PC-9 (cell line): Measurements from ENCODE around the gene FOLR2.

Source experiments
- EZH2 ChIP-seq: fragments of 200-600 bp; sonication (generic); IDR thresholded peaks from 2 replicates; pipeline ENCODE4 v1.8.0; 2017; ENCODE audit warnings: antibody characterized with exemption, low read depth
- TF ChIP-seq, protein P1 (sequence below): fragments of 200-600 bp; sonication (generic); conservative IDR thresholded peaks from 2 replicates; pipeline ENCODE4 v1.6.1; 2017; ENCODE audit warnings: mixed run types, antibody characterized with exemption, mild to moderate bottlenecking, moderate library complexity

DNA sequence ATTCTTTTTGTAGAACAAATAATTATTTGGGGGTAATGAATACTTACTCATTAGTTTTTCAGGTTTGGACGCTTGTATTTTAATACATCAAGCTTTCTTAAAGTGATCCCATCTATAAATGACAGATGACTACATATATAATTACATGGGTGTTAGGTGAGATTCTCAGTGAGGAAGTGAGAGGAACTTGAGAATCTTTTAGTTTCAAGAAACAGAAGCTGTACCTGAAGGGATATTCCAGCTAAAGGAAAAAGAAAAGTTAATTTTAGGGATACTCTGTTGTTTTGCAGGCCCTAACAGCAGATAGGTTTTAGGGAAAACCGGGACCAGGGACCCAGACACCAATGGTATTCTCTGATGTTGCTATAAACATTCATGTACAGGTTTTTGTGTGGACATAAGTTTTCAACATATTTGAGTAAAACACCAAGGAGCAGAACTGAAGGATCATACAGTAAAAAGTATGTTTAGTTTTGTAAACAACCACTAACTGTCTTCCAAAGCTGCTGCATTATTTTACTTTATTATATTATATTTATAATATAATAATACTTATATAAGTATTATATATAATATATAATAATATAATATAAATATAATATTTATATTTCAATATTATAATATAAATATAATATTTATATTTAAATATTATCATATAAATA lies 51.5 kb downstream of the FOLR2 start:
- no peak for TF ChIP-seq EZH2
- TF ChIP-seq, protein P1, sequence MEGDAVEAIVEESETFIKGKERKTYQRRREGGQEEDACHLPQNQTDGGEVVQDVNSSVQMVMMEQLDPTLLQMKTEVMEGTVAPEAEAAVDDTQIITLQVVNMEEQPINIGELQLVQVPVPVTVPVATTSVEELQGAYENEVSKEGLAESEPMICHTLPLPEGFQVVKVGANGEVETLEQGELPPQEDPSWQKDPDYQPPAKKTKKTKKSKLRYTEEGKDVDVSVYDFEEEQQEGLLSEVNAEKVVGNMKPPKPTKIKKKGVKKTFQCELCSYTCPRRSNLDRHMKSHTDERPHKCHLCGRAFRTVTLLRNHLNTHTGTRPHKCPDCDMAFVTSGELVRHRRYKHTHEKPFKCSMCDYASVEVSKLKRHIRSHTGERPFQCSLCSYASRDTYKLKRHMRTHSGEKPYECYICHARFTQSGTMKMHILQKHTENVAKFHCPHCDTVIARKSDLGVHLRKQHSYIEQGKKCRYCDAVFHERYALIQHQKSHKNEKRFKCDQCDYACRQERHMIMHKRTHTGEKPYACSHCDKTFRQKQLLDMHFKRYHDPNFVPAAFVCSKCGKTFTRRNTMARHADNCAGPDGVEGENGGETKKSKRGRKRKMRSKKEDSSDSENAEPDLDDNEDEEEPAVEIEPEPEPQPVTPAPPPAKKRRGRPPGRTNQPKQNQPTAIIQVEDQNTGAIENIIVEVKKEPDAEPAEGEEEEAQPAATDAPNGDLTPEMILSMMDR: no peak
